NCI-H524 treated with DMSO at 0.1 percent for 48 hours (cell line): ENCODE results near the gene TFPI.
"Not testable (repeated sequence)": the region's sequence is repeated elsewhere in the genome, so short reads cannot be mapped to it uniquely, and the experiment has no call there.

Experiments
- DNase-seq: peaks from one replicate; lab custom pipeline; 2025; lab: John Stamatoyannopoulos, UW

Gene TFPI

GRCh38 chr2:187552828-187553681 is 1.2 kb downstream of the TFPI start:
- DNase-seq = no peak

DNA sequence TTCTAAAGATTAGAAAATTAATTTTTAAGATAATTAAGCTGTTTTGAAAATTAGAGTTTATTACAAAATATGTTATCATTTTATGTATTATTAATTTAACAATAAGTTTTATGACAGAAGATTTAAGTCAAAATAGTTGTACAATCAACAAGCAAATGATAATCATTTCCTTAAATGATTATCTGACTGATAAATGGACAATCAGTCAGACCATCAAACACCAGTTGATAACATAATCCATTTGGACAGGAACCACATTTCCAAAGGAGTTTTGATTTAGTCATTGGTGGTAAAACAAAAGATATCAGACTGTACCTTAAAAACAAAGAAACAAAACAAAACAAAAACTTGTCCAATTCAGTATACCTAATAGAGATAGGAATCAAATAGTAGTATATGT is 1.9 kb downstream of the TFPI start:
- DNase-seq = no peak

DNA sequence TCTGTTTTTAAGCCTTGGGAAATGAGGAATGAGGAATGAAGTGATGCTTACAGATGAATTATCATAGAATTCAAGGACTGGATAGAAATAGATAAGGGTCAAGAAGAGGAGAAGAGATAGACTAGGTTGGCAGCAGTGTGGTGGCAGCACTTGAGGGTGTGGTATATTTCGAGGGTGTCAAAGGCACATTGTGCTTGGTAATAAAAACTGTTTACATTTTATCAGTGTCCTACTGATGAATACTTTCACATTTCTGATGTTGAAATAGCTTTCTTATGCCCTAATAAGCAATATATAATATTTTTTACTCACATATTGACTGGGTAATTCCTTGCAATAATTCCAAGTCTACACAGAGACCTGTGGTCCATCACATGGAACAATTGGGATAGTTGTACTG is 3.4 kb downstream of the TFPI start:
- no peak for DNase-seq

- DNase-seq = no peak
These were observed 4.2 kb downstream of the TFPI start for GRCh38 chr2:187549951-187550555.

GRCh38 chr2:187549193-187549592 is 5.0 kb downstream of the TFPI start:
- no peak for DNase-seq

DNA sequence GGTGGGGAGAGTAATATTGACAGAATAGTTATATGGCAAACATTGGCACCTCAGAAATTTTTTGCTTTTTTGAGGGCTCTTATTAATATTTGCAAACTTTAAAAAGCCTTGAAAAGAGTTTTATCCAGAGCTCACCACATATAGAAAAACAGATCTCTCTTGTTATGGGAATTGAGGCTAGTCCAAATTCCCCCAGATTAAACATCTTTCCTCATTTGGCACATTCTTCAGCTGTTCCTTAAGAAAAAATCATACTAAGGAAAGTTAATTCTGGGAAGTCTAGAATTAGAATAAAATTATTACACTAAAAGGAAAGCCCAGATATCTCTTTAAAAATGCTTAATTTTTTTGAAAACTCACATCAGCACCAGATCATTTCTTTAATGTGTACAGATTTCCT is 5.6 kb downstream of the TFPI start:
- no peak for DNase-seq

GRCh38 chr2:187547353-187547979 is 6.8 kb downstream of the TFPI start:
- peak; percentile 34 for DNase-seq

DNA sequence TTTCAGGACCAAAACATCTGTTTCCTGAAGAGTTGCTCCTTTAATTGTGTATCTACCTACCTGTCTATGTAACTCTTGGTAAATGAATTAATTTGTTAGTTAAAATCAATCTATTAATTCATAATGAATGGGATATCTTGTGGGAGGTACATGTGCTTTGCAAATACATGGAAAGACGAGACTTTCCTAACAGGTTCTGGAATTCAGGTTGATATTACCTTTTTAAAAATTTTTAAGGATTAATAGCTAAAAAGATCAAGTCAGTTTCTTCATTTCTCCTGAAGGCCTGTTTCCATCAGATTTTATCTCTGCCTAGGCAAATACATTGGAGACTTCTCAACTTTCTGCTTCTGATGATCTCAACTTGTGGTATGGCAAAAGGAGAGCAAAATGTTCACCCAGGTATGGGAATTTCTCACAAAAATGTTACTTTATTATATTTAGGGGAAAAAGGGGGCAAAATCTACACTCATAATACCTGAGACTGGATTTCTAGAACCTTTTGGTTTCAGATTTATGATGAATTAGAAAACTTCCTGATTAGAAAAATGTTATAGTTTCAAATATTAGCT is 7.4 kb downstream of the TFPI start:
- no peak for DNase-seq

DNA sequence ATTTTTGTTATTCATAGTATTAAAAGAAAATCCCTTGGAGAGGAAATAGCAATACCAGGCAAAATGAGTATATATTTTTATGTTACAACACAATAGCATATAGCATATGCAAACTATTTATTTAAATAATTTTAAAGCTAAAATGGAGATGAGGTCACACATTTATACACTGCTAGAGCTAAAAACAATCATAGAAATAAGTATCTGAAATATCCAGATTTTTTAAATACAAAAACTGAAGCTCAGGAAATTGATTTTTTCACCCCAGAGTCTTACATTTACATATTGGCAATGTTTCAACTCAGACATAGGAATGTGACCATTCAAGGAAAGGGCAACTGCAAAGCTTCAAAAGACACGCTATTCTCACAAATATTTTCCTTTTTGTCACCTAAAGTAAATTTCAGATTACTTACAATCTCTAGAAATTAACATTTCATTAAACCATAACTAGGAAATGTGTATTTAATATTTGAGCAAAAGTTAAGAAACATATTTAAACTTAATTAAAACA is 8.9 kb downstream of the TFPI start:
- DNase-seq = no peak

DNA sequence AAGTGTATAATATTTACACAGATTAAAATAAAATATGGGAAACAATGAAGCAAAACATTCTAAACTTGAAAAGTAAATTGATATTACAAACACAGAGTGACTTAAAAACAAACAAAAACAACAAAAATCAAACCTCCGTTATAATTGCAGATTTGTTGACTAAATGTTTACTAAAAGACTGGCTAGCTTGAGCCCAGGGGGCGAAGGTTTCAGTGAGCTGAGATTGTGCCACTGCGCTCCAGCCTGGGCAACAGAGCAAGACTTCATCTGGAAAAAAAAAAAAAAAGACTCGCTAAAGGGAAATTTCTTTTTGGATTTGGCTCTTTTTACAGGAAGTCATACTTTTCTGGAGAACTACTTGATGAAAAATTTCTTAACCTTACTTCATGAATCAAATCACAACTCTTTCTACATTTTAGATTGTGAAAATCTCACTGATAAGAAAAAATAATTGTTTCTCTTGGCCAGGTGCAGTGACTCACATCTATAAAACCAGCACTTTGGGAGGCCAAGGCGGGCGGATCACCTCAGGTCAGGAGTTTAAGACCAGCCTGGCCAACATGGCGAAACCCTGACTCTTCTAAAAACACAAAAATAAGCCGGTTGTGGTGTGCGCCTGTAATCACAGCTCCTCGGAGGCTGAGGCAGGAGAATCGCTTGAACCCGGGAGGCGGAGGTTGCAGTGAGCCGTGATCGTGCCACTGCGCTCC is 9.7 kb downstream of the TFPI start:
- no peak for DNase-seq

DNA sequence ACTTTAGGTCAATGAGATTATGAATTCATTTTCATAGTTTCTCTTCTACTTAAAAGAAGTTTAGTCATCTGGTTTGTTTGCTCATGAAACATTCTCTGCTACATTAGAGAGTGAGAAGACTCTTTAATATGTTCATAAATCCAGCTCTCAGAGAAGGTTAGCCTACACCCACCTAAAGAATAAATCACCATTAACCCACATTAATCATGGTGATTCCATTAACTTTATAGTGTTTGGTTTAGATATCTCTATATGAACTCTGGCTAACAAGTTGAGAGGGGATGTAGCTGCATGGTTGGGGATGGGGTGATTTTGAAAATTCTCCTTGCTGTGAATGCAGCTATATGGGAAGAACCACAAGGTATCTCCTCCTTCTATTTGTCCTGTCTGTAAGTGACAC is 10.7 kb downstream of the TFPI start:
- no peak for DNase-seq

DNA sequence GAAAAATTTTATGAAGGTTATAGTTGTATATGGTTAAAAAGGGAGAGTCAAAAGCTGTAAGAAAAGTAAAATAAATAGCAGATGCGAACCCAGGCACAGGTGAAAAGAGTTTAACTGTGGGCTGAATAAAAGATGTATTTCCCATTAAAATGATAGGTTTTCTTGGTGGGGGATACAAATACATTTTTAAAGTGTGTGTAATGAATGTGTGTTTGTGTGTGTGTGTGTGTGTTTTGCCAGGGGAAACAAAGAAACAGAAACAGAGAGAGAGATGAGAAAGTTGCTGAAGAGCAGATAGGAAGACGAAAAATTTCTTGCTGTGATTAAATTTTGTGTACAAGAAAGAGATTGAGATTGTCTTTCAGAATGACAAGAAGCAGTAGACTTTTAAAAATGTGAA is 12.1 kb downstream of the TFPI start:
- DNase-seq = no peak

DNA sequence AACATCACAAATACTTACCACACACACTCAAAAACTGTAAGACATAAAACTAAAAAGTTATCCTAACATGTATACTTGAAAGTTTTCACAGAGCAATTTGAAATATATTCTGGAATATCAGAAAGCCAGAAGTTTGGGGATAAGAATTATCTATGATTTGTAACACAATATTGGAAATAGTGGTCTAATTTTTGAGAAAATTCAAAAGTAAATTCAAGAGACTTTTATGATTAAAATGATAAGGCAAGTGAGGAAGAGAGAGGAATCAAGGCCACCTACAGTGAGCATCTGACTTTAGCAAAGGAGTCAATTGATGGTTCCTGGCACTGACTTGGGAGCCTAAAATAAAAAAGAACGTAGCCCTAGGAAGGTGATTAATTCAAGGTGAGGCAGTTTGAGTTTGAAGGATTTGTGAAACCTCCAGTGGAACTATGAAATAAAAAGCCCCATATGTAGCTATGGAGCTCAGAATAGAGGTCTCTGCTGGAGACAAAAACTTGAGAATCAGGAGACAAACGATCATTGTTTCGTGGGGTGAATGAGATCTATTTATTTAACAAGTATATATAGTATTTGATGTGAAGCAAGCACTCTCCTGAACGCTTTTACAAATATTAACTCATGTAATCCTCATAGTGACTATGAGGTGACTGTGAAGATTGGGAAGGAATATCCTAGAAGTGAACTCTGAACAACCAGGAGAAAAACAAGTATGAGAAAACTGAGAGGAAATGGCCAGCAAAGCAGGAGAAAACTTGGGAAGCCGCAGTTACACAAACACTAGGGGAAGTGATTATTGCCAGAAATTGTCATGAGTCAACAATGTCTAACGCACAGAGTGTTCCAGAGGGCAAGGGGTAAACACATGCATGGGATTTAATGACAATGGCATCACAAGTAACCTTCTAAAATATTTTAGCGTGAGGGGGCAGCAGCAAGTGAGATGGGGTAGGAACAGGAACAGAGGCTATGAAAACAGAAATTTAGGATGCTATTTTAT is 12.8 kb downstream of the TFPI start:
- DNase-seq = no peak

GRCh38 chr2:187538222-187538621 is 16.0 kb downstream of the TFPI start:
- DNase-seq = not testable (repeated sequence)

GRCh38 chr2:187535381-187535780 is 18.9 kb downstream of the TFPI start:
- not testable (repeated sequence) for DNase-seq

GRCh38 chr2:187532333-187533120 is 21.7 kb downstream of the TFPI start:
- DNase-seq = no peak

DNA sequence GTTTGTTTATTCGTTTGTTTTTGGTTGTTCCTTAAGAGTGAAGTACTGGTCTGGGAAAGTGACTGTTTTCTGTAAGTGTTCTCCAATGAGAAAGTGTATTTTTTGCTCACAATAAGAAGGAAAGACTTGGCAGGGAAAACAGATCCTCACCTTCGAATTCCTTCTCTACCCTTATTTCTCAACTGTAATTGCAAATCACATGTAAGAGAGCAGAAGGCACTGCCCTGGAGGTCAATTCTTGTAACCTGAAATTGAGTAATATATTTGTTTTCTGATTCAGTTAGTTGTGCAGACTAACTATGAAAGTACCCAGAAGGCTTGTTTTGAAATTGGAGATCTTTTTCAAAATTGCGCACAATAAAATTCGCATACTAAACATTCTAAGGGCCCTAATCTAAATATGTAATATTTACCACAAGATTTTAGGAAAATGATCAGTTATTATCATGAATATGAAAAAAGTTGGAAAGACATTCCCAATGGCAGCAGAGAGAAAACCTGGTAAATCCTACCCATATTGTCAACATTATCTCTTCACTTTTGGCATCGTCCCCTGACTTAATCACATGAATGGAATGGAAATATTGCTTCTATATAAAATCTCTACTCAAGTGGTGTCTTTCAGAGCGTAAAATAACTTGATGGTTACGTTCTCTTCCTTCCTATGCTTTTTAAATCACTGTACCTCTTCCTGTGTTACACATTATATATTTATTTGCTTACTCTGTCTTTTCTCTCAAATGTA is 24.1 kb downstream of the TFPI start:
- DNase-seq = no peak

DNA sequence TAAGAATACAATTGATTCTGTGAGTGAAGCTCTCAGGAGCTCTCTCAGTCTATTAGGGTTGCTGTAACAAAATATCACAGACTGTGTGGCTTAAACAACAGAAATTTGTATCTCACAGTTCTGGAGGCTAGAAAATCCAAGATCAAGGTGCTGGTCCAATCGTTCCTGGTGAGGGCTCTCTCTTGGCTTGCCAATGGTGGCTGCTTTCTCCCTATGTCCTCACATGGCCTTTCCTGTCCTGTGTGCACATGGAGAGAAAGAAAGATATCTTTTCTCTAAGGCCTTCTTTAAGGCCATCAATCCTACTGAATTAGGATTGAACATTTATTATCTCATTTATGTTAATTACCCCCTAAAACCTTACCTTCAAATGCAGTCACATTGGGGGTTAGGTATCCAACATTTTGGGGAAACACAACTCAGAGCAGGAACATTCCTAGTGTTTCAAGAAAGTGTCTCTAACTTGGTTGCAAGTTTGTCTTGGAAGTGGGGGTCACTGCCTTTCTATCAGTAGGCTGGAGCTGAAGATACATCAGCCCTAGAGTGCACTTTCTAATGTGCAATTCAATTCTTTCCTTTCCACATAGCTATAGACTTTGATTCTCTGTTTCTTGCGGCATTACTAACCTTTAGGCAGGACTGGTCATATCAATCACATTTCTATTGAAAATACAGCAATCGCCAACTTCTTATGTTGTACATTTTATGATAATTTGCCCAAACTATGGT is 24.8 kb downstream of the TFPI start:
- no peak for DNase-seq

DNA sequence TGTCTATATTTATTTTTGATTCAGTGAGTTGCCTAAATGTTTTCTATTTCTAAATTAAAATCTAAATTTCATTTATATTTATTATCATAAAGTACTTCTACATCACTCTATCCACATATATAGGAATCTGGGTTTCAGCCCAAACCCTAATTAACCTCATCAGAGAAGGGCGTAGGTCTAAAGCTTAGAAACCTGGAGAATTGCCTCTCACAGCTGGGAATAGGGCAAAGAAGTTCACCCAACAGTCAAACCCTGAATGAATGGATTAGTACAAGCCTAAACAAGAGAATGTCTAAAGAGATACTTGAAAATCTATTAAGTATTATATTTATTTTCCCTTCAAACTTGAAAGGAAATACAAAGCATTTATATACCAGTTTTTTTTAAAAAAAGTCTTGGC is 26.2 kb downstream of the TFPI start:
- no peak for DNase-seq
